ENCODE results near the gene ADK. TPM values are rescaled to one million over a fixed set of nuclear protein-coding genes. Genes with fewer than 3 reads are reported as not detected.
A peak's percentile ranks its signal among the peaks of the same experiment; 100 is the strongest.

The ADK gene
- polyA plus RNA-seq, 1 donor (not counting 4 experiments of a cell fraction or from before 2014, with no cell fraction given) = 139 TPM

GRCh38 chr10:74306227-74306982 lies 155.4 kb downstream of the ADK start:
- H3K4me3 ChIP-seq (ENCODE audit: control insufficient read depth in 2 of 3, extremely low read depth in 1 of 3, insufficient read depth in 2 of 3, low read depth in 1 of 3, low read length in 3 of 3) = no peak overlapping the region
- no peaks in the 10 kb centered on the region for H3K27me3 ChIP-seq (ENCODE audit: control insufficient read depth, extremely low read depth, insufficient read depth, low read length)
- H3K27ac ChIP-seq (ENCODE audit: control insufficient read depth, insufficient read depth, low read length) = no peak overlapping the region
- H3K9ac ChIP-seq (ENCODE audit: control insufficient read depth, extremely low read depth, insufficient read depth, low read length) = no peak overlapping the region
- TF ChIP-seq CTCF (optimal IDR thresholded peaks at IDR 0.05 in 1 of 3, IDR thresholded peaks at IDR 0.05 in 1 of 3, conservative IDR thresholded peaks at IDR 0.05 in 1 of 3; ENCODE audit: extremely low read depth in 1 of 3, insufficient read depth in 2 of 3, low read length in 3 of 3) (no peak), EZH2 (IDR thresholded peaks at IDR 0.05; ENCODE audit: low read length) (no peak)
- peaks cover 13% of the 10 kb centered on the region for H3K4me1 ChIP-seq (ENCODE audit: control insufficient read depth, extremely low read depth, insufficient read depth, low read length)
- H4K20me1 ChIP-seq (ENCODE audit: control insufficient read depth, extremely low read depth, insufficient read depth, low read length) = no peaks in the 10 kb centered on the region
- H3K9me1 ChIP-seq (ENCODE audit: control insufficient read depth, extremely low read depth, insufficient read depth, low read length) = no peaks in the 10 kb centered on the region
- no peak overlapping the region for H2AFZ ChIP-seq (ENCODE audit: control insufficient read depth, low read length)
- dilution Hi-C loops (cut with MboI; ENCODE audit: extremely low pct_ligation_motif_present, low sequenced_read_pairs) = no loop called here
- H3K79me2 ChIP-seq (ENCODE audit: control insufficient read depth, insufficient read depth, low read length) = peaks cover 36% of the 10 kb centered on the region
- H3K36me3 ChIP-seq (ENCODE audit: control insufficient read depth in 2 of 2, extremely low read depth in 1 of 2, insufficient read depth in 2 of 2, low read length in 2 of 2) = no peaks in the 10 kb centered on the region
- no peak overlapping the region for H3K4me2 ChIP-seq (ENCODE audit: control insufficient read depth, extremely low read depth, insufficient read depth, low read depth, low read length)
- FAIRE-seq = no peak
- H3K9me3 ChIP-seq (ENCODE audit: control insufficient read depth, low read depth, low read length) = no peaks in the 10 kb centered on the region
- no peak for DNase-seq (ENCODE audit: low read depth, low spot score)

GRCh38 chr10:74307061-74307651 lies 156.1 kb downstream of the ADK start:
- dilution Hi-C loops (cut with MboI; ENCODE audit: extremely low pct_ligation_motif_present, low sequenced_read_pairs) = no loop called here
- H3K9me3 ChIP-seq (ENCODE audit: control insufficient read depth, low read depth, low read length) = no peaks in the 10 kb centered on the region

More at GRCh38 chr10:74307061-74307651, 156.1 kb downstream of the ADK start:
- Histone ChIP-seq H3K36me3 (ENCODE audit: control insufficient read depth in 2 of 2, extremely low read depth in 1 of 2, insufficient read depth in 2 of 2, low read length in 2 of 2) (no peaks in the 10 kb centered on the region), H3K79me2 (ENCODE audit: control insufficient read depth, insufficient read depth, low read length) (peaks cover 39% of the 10 kb centered on the region), H3K9me1 (ENCODE audit: control insufficient read depth, extremely low read depth, insufficient read depth, low read length) (no peaks in the 10 kb centered on the region), H3K9ac (ENCODE audit: control insufficient read depth, extremely low read depth, insufficient read depth, low read length) (no peak overlapping the region), H3K27ac (ENCODE audit: control insufficient read depth, insufficient read depth, low read length) (no peak overlapping the region), H3K4me1 (ENCODE audit: control insufficient read depth, extremely low read depth, insufficient read depth, low read length) (peaks cover 13% of the 10 kb centered on the region), H2AFZ (ENCODE audit: control insufficient read depth, low read length) (no peak overlapping the region), H3K4me3 (ENCODE audit: control insufficient read depth in 2 of 3, extremely low read depth in 1 of 3, insufficient read depth in 2 of 3, low read depth in 1 of 3, low read length in 3 of 3) (no peak overlapping the region), H3K27me3 (ENCODE audit: control insufficient read depth, extremely low read depth, insufficient read depth, low read length) (no peaks in the 10 kb centered on the region), H4K20me1 (ENCODE audit: control insufficient read depth, extremely low read depth, insufficient read depth, low read length) (no peaks in the 10 kb centered on the region), H3K4me2 (ENCODE audit: control insufficient read depth, extremely low read depth, insufficient read depth, low read depth, low read length) (peak overlapping the region; percentile 11)
- no peak for DNase-seq (ENCODE audit: low read depth, low spot score)
- peak; percentile 20 for FAIRE-seq
- TF ChIP-seq EZH2 (IDR thresholded peaks at IDR 0.05; ENCODE audit: low read length) = no peak
- TF ChIP-seq CTCF (optimal IDR thresholded peaks at IDR 0.05 in 1 of 3, IDR thresholded peaks at IDR 0.05 in 1 of 3, conservative IDR thresholded peaks at IDR 0.05 in 1 of 3; ENCODE audit: extremely low read depth in 1 of 3, insufficient read depth in 2 of 3, low read length in 3 of 3) = no peak
